ENCODE data around the gene VAC14. TPM values are rescaled to one million over a fixed set of nuclear protein-coding genes. Genes with fewer than 3 reads are reported as not detected.

Gene VAC14
- total RNA-seq, 4 donors from 2014 or later, result 25.7 to 49.5 (median 40.4) TPM

DNA sequence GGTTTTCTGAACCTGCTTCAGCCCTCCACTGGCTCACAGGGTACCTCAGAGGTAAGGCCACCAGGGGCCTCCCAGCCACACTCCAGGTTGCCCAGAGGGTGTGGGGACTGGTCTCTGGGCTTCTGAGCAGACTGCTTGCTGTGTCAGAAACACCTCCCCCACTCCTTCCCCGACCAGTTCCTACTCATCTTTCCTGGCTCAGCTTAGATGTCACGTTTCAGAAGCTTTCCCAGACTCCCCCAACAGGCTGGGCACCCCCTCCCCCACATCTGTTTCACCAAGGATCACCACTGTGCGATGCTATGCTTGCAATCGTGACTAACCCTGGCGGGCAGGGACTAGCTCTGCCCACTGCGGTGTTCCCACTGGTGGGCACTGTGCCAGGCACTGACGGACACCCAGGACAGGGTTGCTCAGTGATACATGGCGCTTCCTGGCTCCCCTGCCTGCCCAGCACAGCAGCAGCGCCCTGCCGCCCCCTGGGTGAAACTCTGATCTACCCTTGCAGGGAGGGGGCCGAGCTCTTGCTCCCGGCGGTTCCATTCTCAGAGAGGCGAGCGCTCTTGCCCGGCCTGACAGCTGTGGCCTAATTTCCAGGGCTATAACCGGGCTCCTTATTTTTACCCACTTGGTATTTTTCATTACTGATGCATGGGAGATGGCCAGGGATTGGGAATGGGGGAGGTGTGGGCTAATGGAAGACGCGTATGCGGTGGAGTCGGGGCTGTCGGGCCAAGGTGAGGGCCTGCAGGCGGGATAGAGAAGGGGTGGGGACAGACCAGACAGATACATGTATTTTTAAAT lies 85.7 kb downstream of the VAC14 start:
- H3K4me1 ChIP-seq, result peaks cover 0 to 45% (median 18%) of the 10 kb centered on the region in 4 donors
- H3K4me3 ChIP-seq, result no peak overlapping the region
- H3K27me3 ChIP-seq, result no peaks in the 10 kb centered on the region
- peaks cover 0 to 9% (median 0%) of the 10 kb centered on the region in 3 donors for H3K36me3 ChIP-seq
- H3K27ac ChIP-seq, result peak overlapping the region; percentile 9 to 87 (median 77)
- peak in 1 of 2 donors; percentile 42 for DNase-seq (ENCODE audit: low spot score in 2 of 2)
- H3K9me3 ChIP-seq, result no peaks in the 10 kb centered on the region
- WGBS, 2 donors, result 35 to 54% methylated on average over 21 to 23 of the region's 23 CpGs
- TF ChIP-seq POLR2A (IDR thresholded peaks at IDR 0.05), result no peak
- TF ChIP-seq EP300 (IDR thresholded peaks at IDR 0.05), result peak in 1 of 2 donors; percentile 38

DNA sequence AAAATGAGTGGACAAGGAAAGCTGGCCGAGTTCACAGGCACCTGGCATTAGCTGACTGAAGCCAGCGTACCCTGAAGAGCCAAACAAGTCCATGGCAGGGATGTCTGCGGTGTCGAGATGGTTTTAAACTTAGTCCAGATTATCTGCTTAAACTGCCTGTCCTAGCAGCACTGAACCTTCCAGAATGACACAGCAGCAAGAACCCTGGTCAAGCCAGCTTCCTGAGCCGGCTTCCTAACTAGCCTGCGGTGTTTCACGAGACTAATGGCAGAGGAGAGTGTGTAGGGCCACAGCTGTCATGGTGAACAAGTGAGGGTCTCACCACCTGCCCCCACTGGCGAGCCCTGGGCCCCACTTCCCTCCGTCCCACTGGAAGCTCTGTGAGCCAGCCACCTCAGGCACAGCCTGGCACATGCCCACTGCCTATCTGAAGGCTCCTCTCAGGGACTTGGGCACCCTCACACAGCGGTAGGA lies 86.3 kb downstream of the VAC14 start:
- Histone ChIP-seq H3K4me3 (no peak overlapping the region), H3K27me3 (no peaks in the 10 kb centered on the region), H3K4me1 (peaks cover 0 to 51% (median 20%) of the 10 kb centered on the region in 4 donors), H3K36me3 (peaks cover 0 to 2% (median 0%) of the 10 kb centered on the region in 3 donors), H3K9me3 (no peaks in the 10 kb centered on the region), H3K27ac (peak overlapping the region; percentile 9 to 87 (median 77))
- TF ChIP-seq CTCF (IDR thresholded peaks at IDR 0.05) (no peak), EP300 (IDR thresholded peaks at IDR 0.05) (no peak), POLR2A (IDR thresholded peaks at IDR 0.05) (no peak)
- no peak for DNase-seq (ENCODE audit: low spot score in 2 of 2)
- WGBS, 2 donors, result 78 to 86% methylated on average over 9 to 10 of the region's 10 CpGs

DNA sequence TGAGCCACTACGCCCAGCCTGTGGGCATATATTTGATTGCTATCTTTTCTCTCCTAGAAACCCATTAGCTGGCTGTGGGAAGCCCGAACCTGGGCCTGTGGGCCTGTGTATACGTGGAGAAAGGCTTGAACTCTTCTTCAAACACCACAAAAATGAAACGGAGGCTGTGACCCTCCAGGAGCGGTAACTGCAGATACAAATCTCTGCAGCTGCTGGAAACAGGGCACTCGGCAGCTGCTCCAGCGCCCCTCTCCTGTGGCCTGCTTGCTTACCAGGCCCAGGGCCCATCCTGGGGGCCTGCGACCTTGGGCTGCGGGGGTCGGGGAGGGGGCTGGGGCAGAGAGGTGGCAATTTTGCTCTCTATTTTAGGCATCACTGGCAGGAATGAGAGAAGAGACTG lies 87.1 kb downstream of the VAC14 start:
- Histone ChIP-seq H3K4me3 (no peak overlapping the region), H3K9me3 (no peaks in the 10 kb centered on the region), H3K27me3 (no peaks in the 10 kb centered on the region), H3K27ac (peak overlapping the region in 1 of 4 donors; percentile 81), H3K36me3 (no peaks in the 10 kb centered on the region), H3K4me1 (peaks cover 0 to 59% (median 21%) of the 10 kb centered on the region in 4 donors)
- WGBS, 2 donors, result 79 to 99% methylated on average over 10 of the region's 10 CpGs
- no peak for DNase-seq (ENCODE audit: low spot score in 2 of 2)
- TF ChIP-seq POLR2A (IDR thresholded peaks at IDR 0.05) (no peak), CTCF (IDR thresholded peaks at IDR 0.05) (no peak), EP300 (IDR thresholded peaks at IDR 0.05) (no peak)

DNA sequence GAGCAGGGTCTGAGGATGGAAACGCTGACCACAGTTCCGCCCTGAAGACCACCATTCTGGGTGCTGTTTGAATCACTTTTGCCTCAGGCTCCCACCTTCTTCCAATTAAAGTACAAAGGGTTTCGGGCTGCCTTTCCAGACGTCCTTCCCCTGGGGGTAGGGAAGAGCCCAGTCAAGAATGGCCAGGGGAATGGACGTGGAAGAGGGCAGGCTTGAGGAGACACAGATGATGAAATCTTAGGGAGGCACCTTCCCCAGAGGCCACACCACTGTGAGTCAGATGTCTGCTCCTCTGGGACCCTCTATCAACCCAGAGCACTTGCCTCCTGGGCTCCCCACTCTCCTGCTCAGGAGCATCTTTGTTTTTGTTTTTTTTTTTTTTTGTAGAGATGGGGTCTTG lies 87.6 kb downstream of the VAC14 start:
- Histone ChIP-seq H3K27ac (peak overlapping the region in 1 of 4 donors; percentile 81), H3K4me3 (no peak overlapping the region), H3K9me3 (no peaks in the 10 kb centered on the region), H3K4me1 (peaks cover 0 to 64% (median 22%) of the 10 kb centered on the region in 4 donors), H3K36me3 (no peaks in the 10 kb centered on the region), H3K27me3 (no peaks in the 10 kb centered on the region)
- DNase-seq (ENCODE audit: low spot score in 2 of 2), result no peak
- TF ChIP-seq EP300 (IDR thresholded peaks at IDR 0.05) (no peak), POLR2A (IDR thresholded peaks at IDR 0.05) (no peak), CTCF (IDR thresholded peaks at IDR 0.05) (no peak)
- WGBS, 2 donors, result 72 to 77% methylated on average over 5 of the region's 5 CpGs

- H3K4me3 ChIP-seq, result no peak overlapping the region
- DNase-seq (ENCODE audit: low spot score in 2 of 2), result no peak
- H3K27me3 ChIP-seq, result no peaks in the 10 kb centered on the region
- H3K36me3 ChIP-seq, result no peaks in the 10 kb centered on the region
- no peaks in the 10 kb centered on the region for H3K9me3 ChIP-seq
- no peak overlapping the region for H3K27ac ChIP-seq
- WGBS, 2 donors, result 88 to 93% methylated on average over 12 of the region's 12 CpGs
- TF ChIP-seq CTCF (IDR thresholded peaks at IDR 0.05) (no peak), POLR2A (IDR thresholded peaks at IDR 0.05) (no peak)
- peaks cover 0 to 68% (median 24%) of the 10 kb centered on the region in 4 donors for H3K4me1 ChIP-seq
These were observed 88.0 kb downstream of the VAC14 start for GRCh38 chr16:70712942-70713341.
